Keratinocyte (primary cell): ENCODE data around the gene RPL41. TPM values are rescaled to one million over a fixed set of nuclear protein-coding genes. Genes with fewer than 3 reads are reported as not detected.

Experiments
- DNase-seq: peaks from one replicate; pipeline ENCODE4 v3.0.0-alpha.2; 2011; ENCODE audit warnings: low read depth, missing footprints, low spot score
- FAIRE-seq: peaks from 2 replicates; lab custom pipeline; 2011; peaks lifted over from hg19 to GRCh38; lab: Jason Lieb, UNC
- H2AFZ ChIP-seq: 2 replicates; pipeline ENCODE4 v1.6.0; 2012; ENCODE audit warnings: low read length, control low read depth, inconsistent platforms; ENCODE audit not compliant: control insufficient read depth
- H3K27ac ChIP-seq: 2 replicates; pipeline ENCODE4 v1.5.1; 2011; ENCODE audit warnings: low read length; ENCODE audit not compliant: control insufficient read depth, insufficient read depth
- H3K27me3 ChIP-seq: 3 replicates; pipeline ENCODE4 v1.6.0; 2011; ENCODE audit warnings: low read length; ENCODE audit not compliant: control insufficient read depth, insufficient read depth; ENCODE audit errors: extremely low read depth
- H3K36me3 ChIP-seq, 2 experiments: 2 replicates in 1 of 2; 3 replicates in 1 of 2; pipeline ENCODE4 v1.5.1; 2011; ENCODE audit warnings: low read length in 2 of 2, mild to moderate bottlenecking in 1 of 2; ENCODE audit not compliant: control insufficient read depth in 2 of 2, insufficient read depth in 2 of 2; ENCODE audit errors: extremely low read depth in 1 of 2
- H3K4me1 ChIP-seq: 3 replicates; pipeline ENCODE4 v1.5.1; 2011; ENCODE audit warnings: low read length; ENCODE audit not compliant: control insufficient read depth, insufficient read depth; ENCODE audit errors: extremely low read depth
- H3K4me2 ChIP-seq: 3 replicates; pipeline ENCODE4 v1.6.0; 2011; ENCODE audit warnings: low read depth, low read length; ENCODE audit not compliant: control insufficient read depth, insufficient read depth; ENCODE audit errors: extremely low read depth
- H3K4me3 ChIP-seq, 3 experiments: fragments of 200-600 bp in 1 of 3; sonication (generic) in 1 of 3; 2 replicates in 2 of 3; 3 replicates in 1 of 3; pipeline ENCODE4 v1.5.1; 2011 to 2016; ENCODE audit warnings: low read length in 3 of 3, mild to moderate bottlenecking in 3 of 3, control low read depth in 2 of 3, inconsistent platforms in 1 of 3, low read depth in 1 of 3, mixed read lengths in 1 of 3, mixed run types in 1 of 3, moderate library complexity in 1 of 3; ENCODE audit not compliant: control insufficient read depth in 2 of 3, insufficient read depth in 2 of 3; ENCODE audit errors: extremely low read depth in 1 of 3
- H3K79me2 ChIP-seq: 2 replicates; pipeline ENCODE4 v1.6.0; 2012; ENCODE audit warnings: low read length; ENCODE audit not compliant: control insufficient read depth, insufficient read depth
- H3K9ac ChIP-seq: 3 replicates; pipeline ENCODE4 v1.6.0; 2011; ENCODE audit warnings: low read length; ENCODE audit not compliant: control insufficient read depth, insufficient read depth; ENCODE audit errors: extremely low read depth
- H3K9me1 ChIP-seq: 3 replicates; pipeline ENCODE4 v1.6.0; 2011; ENCODE audit warnings: low read length; ENCODE audit not compliant: control insufficient read depth, insufficient read depth; ENCODE audit errors: extremely low read depth
- H3K9me3 ChIP-seq: 2 replicates; pipeline ENCODE4 v1.5.1; 2012; ENCODE audit warnings: low read depth, low read length; ENCODE audit not compliant: control insufficient read depth
- H4K20me1 ChIP-seq: 3 replicates; pipeline ENCODE4 v1.6.0; 2011; ENCODE audit warnings: low read length; ENCODE audit not compliant: control insufficient read depth, insufficient read depth; ENCODE audit errors: extremely low read depth
- CTCF ChIP-seq, 3 experiments: IDR thresholded peaks in 1 of 3; conservative IDR thresholded peaks in 1 of 3; optimal IDR thresholded peaks in 1 of 3; 2 replicates in 2 of 3; 3 replicates in 1 of 3; pipeline versions ENCODE3 to v1.5.1; 2011; ENCODE audit warnings: low read length in 3 of 3, mild to moderate bottlenecking in 3 of 3, moderate library complexity in 2 of 3, control low read depth in 1 of 3, inconsistent platforms in 1 of 3; ENCODE audit not compliant: insufficient read depth in 2 of 3; ENCODE audit errors: extremely low read depth in 1 of 3
- EZH2 ChIP-seq: IDR thresholded peaks from one replicate; pipeline ENCODE4 v1.6.1; 2012; ENCODE audit warnings: inconsistent platforms, mild to moderate bottlenecking, low read length, moderate library complexity
- dilution Hi-C: fragments of 300-500 bp; cut with MboI; formaldehyde crosslinking; loops from one replicate; pipeline ENCODE4 v1.7.0; 2020; ENCODE audit warnings: low sequenced_read_pairs; ENCODE audit not compliant: extremely low pct_ligation_motif_present
- polyA plus RNA-seq, 5 experiments: library from polyadenylated mRNA; depleted of rRNA in 3 of 5; stranded (reverse) in 3 of 5; stranded (forward) in 1 of 5; unstranded in 1 of 5; fragments of >200 nt; gene quantifications; 1 replicate in 1 of 5; 2 replicates in 3 of 5; 3 replicates in 1 of 5; pipeline versions ENCODE4 v1.2.1 to v1.2.3, GENCODE V29; 2011 to 2012; ENCODE audit warnings: missing spikeins in 2 of 5, low read depth in 1 of 5, low replicate concordance in 1 of 5

RPL41 gene
- polyA plus RNA-seq, 1 donor (not counting 4 experiments of a cell fraction or from before 2014, with no cell fraction given) = 10,481 TPM

GRCh38 chr12:56129942-56130495 lies 13.6 kb downstream of the RPL41 start:
- Histone ChIP-seq H3K9ac (no peak overlapping the region), H3K27ac (no peak overlapping the region)
- dilution Hi-C loops = loop anchor here (10.0 kb wide), 1 partner anchor 45 kb away; no protein-coding TSS in a partner anchor

GRCh38 chr12:56130876-56131275 lies 14.4 kb downstream of the RPL41 start:
- Histone ChIP-seq H2AFZ (no peak overlapping the region), H3K9me3 (no peaks in the 10 kb centered on the region), H3K4me1 (peaks cover 20% of the 10 kb centered on the region), H3K79me2 (peaks cover 21% of the 10 kb centered on the region), H3K27ac (no peak overlapping the region), H3K4me3 (no peak overlapping the region), H3K4me2 (no peak overlapping the region), H3K27me3 (no peaks in the 10 kb centered on the region), H4K20me1 (no peaks in the 10 kb centered on the region), H3K9ac (no peak overlapping the region), H3K36me3 (peaks cover 32 to 36% of the 10 kb centered on the region in 2 experiments), H3K9me1 (no peaks in the 10 kb centered on the region)
- TF ChIP-seq CTCF (optimal IDR thresholded peaks at IDR 0.05 in 1 of 3, IDR thresholded peaks at IDR 0.05 in 1 of 3, conservative IDR thresholded peaks at IDR 0.05 in 1 of 3; ENCODE audit: extremely low read depth in 1 of 3, insufficient read depth in 2 of 3, low read length in 3 of 3) = no peak
- TF ChIP-seq EZH2 = no peak
- FAIRE-seq (no peak), DNase-seq (no peak)
- dilution Hi-C loops = no loop called here

More at GRCh38 chr12:56129942-56130495, 13.6 kb downstream of the RPL41 start:
- Histone ChIP-seq H3K4me2 (peak overlapping the region; percentile 95), H3K4me3 (peak overlapping the region in 1 of 3 experiments; percentile 96), H3K27me3 (no peaks in the 10 kb centered on the region), H3K4me1 (peaks cover 21% of the 10 kb centered on the region), H3K9me1 (no peaks in the 10 kb centered on the region), H4K20me1 (no peaks in the 10 kb centered on the region), H2AFZ (no peak overlapping the region), H3K9me3 (no peaks in the 10 kb centered on the region), H3K79me2 (peaks cover 21% of the 10 kb centered on the region), H3K36me3 (peaks cover 32 to 36% of the 10 kb centered on the region in 2 experiments)
- TF ChIP-seq CTCF (optimal IDR thresholded peaks at IDR 0.05 in 1 of 3, IDR thresholded peaks at IDR 0.05 in 1 of 3, conservative IDR thresholded peaks at IDR 0.05 in 1 of 3; ENCODE audit: extremely low read depth in 1 of 3, insufficient read depth in 2 of 3, low read length in 3 of 3) = no peak
- TF ChIP-seq EZH2 = no peak
- DNase-seq = no peak
- no peak for FAIRE-seq
